Stimulated activated memory B cell treated with anti-CD40 and anti-IgM and Interleukin-4, amounts not matched to agents 10 μg/mL and 1 μg/mL and 100 μg/mL, for 72 hours (primary cell): ENCODE data around the gene MSANTD1.
A peak's percentile ranks its signal among the peaks of the same experiment; 100 is the strongest.

ENCODE experiments used
- ATAC-seq: fragments of 150-1000 bp; cut with Tn5 transposase; 2 replicates; pipeline ENCODE4 v1.10.0; 2021
- H3K27ac Mint-ChIP-seq: one replicate; pipeline ENCODE4 v1.8.0; 2022; ENCODE audit warnings: mild to moderate bottlenecking, mixed read lengths
- H3K27me3 Mint-ChIP-seq: one replicate; pipeline ENCODE4 v1.8.0; 2022; ENCODE audit warnings: mixed read lengths
- H3K36me3 Mint-ChIP-seq: one replicate; pipeline ENCODE4 v1.8.0; 2022; ENCODE audit warnings: mixed read lengths
- H3K4me1 Mint-ChIP-seq: one replicate; pipeline ENCODE4 v1.8.0; 2022; ENCODE audit warnings: mixed read lengths
- H3K4me3 Mint-ChIP-seq: one replicate; pipeline ENCODE4 v1.8.0; 2022; ENCODE audit warnings: mild to moderate bottlenecking, moderate library complexity, mixed read lengths
- H3K9me3 Mint-ChIP-seq: one replicate; pipeline ENCODE4 v1.8.0; 2022; ENCODE audit warnings: mixed read lengths

MSANTD1 gene

DNA sequence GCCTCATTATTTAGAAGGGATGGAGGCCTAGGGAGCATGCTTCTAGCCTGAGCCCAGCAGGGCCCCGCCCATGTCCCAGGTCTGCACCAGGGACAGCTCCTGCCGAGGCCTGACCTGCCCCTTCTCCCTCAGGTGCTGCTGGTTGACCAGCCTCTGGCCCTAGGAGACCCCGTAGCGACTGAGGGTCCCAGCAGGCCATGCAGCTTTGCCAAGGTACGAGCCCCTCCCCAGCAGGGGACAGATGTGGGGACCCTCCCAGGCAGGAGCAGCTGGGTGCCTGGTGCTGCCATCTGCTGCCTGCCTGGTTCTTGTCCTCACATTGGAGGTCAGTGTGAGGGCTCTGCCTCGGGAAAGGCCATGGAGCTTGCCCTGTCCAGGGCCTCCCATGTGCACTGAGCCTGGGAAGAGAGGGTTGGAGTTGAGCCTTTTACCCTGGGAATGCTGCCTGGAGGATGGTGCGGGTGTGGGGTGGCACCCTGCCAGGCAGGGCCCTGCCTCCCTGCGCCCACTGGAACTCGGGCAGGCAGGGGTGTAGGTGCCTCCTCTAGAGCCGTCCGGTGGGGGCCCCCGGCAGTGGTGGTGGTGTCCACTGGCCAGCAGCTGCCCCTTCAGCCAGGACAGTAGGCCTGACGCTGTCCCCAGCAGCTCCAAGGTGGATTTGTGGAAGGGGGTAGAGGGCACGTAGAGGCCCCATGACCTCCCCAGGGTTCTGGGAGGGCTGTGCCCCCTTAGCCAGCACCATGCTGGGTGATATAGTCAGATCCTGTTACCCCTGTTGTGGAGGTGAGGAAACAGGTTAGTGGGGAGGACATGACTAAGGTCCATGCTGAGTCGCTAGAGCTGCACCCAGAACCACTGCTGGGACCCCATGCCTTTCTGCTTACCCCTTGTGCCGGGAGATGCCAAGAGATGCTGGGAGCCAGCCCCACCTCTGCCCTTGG lies 2.2 kb upstream of the MSANTD1 start:
- Mint-ChIP-seq H3K9me3 (no peaks in the 10 kb centered on the region), H3K27ac (peak overlapping the region; percentile 46), H3K4me1 (peaks cover 26% of the 10 kb centered on the region), H3K36me3 (peaks cover 20% of the 10 kb centered on the region), H3K27me3 (no peaks in the 10 kb centered on the region), H3K4me3 (no peak overlapping the region)
- ATAC-seq: no peak

DNA sequence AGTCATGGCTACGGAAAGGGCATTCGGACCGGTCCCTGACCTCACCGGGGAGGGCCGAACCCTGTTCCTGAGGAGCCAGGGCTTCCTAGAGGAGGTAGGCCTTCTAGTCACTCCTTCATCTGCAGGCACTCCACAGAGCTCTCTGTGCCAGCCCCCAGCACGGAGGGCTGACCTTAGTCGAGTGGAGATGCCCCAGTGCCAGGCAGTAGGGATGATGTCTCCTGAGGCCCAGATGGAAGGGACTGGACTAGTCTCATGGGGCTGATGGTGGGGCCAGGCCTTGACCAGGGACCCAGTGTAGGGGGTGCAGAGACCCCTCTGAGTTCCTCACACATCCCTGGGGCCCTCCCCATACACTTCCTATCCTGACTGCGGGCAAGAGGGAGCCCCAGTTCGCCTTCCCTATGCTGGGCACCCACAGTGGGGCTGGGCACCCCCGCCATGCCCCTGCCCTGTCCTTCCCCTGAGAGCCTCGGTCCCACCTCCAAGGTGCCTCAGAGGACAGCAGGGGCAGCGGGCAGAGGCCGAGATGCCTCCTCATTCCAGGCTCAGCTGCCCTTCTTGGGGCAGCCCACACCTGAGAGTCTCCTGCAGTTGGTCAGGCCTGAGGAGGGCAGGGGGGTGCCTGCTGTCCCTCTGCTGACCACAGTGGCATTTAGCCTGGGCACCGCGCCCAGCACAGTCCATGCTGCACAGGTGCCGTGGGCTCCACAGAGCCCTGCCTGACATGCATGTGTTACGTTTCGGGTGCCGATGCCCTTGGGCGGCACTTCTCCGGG lies 1.4 kb upstream of the MSANTD1 start:
- Mint-ChIP-seq H3K4me3 (no peak overlapping the region), H3K27me3 (no peaks in the 10 kb centered on the region), H3K36me3 (peaks cover 11% of the 10 kb centered on the region), H3K4me1 (peaks cover 26% of the 10 kb centered on the region), H3K9me3 (no peaks in the 10 kb centered on the region), H3K27ac (no peak overlapping the region)
- ATAC-seq: no peak

DNA sequence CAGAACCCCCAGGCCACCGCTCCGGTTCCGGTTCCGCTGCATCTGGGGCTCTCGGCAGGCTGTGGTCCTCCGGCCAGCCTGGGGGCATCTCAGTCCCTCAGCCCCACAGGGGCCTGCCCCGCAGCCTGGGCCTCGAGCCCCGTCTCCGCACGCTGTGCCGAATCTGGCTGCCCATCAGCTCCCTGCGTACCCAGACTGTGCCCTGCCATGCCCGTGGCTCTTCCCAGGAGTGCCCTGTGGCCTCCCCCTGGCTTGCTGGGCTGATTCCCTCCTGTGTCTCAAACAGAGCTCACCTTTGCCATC lies 830 bp upstream of the MSANTD1 start:
- no peak overlapping the region for H3K4me3 Mint-ChIP-seq
- H3K27ac Mint-ChIP-seq: no peak overlapping the region

DNA sequence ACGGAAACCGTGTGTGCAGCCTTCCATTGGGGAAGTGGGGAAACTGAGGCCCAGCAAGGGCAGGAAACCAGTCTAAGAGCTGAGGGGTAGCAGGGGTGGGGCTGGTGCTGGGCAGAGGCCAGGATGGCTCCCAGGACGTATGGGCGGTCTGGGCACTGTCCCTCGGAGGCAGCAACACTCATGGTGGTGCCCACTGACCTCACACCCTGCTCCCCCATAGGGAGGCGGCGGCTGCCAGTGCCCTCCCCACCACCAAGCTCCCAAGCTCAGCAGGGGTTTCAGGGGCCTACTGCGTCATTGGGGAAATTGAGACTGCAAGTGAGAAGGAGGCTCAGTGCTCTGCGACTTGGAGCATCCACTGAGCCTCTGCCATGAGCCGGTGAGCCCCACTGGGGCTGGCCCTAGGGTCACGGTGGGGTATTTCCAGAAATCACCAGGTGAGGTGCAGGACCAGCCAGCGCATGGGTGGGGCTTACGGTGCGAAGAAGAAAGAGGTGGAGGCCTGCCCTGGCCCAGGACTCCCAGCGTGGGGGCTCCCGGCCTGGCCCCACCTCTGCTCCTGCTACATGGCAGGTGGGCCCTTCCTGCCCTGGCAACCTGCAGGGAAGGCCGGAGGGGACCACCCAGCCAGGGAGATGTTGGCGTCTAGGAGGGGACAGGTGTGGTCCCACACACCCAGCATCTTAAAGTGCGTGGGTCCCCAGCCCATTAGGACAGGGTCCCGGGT lies 915 bp downstream of the MSANTD1 start:
- H3K27me3 Mint-ChIP-seq: no peaks in the 10 kb centered on the region
- H3K36me3 Mint-ChIP-seq: peaks cover 20% of the 10 kb centered on the region
- peaks cover 14% of the 10 kb centered on the region for H3K4me1 Mint-ChIP-seq
- no peak for ATAC-seq
- H3K27ac Mint-ChIP-seq: no peak overlapping the region
- no peaks in the 10 kb centered on the region for H3K9me3 Mint-ChIP-seq
- no peak overlapping the region for H3K4me3 Mint-ChIP-seq

More for the DNA sequence above, 830 bp upstream of the MSANTD1 start:
- Mint-ChIP-seq H3K36me3 (peaks cover 9% of the 10 kb centered on the region), H3K9me3 (no peaks in the 10 kb centered on the region), H3K27me3 (no peaks in the 10 kb centered on the region), H3K4me1 (peaks cover 21% of the 10 kb centered on the region)
- no peak for ATAC-seq

DNA sequence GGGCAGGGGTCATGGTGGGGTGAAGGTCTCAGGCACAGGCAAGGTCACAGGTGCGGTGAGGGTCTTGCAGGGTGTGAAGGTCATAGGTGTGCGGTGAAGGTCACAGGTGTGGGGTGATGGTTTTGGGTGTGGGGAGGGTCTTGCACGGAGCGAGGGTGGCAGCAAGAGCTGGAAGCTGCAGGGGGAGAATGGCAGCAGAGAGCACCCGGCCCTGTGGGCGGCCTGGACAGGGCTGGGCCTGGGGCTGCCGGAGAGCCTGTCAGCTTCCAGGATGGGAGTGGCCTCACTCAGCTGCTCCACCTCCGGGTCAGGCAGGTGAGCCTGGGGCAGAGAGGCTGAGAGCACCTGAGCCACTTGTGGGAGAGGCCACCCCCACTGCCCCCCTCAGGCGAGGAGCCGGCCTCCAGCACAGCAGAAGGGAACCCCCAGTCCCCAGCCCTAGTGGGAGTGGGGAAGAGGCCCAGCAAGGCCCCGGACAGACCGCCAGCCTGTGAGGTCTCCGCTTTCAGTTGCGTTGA lies 1.5 kb downstream of the MSANTD1 start:
- H3K9me3 Mint-ChIP-seq: no peaks in the 10 kb centered on the region
- H3K36me3 Mint-ChIP-seq: peaks cover 26% of the 10 kb centered on the region
- peaks cover 8% of the 10 kb centered on the region for H3K4me1 Mint-ChIP-seq
- no peaks in the 10 kb centered on the region for H3K27me3 Mint-ChIP-seq
- no peak overlapping the region for H3K27ac Mint-ChIP-seq
- no peak for ATAC-seq
- H3K4me3 Mint-ChIP-seq: no peak overlapping the region

DNA sequence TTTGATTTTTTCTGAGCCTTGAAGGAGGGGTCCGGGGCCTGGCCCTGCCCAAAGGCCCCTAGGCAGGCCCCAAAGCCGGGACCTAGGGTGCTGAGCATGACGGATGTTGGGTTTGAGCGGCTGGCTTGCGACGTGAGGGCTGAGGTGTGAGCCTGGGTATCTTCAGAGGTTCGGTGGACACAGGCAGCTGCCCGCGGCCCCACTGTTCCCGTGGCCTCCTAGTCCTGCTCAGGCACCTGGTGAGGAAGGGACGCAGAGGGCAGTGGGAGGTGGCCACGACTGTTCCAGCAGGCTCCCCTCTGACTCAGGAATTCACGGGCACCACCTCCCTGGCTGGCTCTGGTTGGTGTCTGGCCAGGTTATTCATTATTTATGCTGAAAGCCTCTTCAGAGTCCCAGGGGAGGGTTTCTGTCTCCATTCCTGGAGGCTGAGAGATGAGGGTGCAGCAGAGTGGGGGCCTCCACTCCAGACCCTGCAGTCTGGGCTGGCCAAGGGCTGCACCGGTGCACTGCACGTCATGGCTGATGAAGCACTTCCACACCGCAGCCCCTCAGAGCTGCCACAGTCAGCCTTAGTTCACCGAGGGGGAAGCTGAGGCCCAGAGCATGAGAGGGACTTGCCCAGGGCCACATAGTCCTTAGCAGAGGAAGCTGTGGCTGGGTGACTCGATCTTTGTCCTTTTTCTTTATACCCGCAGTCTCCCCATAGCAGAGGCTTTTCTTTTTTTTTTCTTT lies 2.2 kb downstream of the MSANTD1 start:
- no peak for ATAC-seq
- H3K9me3 Mint-ChIP-seq: no peaks in the 10 kb centered on the region
- H3K27ac Mint-ChIP-seq: no peak overlapping the region
- H3K4me1 Mint-ChIP-seq: peaks cover 3% of the 10 kb centered on the region
- no peaks in the 10 kb centered on the region for H3K27me3 Mint-ChIP-seq
- peaks cover 29% of the 10 kb centered on the region for H3K36me3 Mint-ChIP-seq
- no peak overlapping the region for H3K4me3 Mint-ChIP-seq

DNA sequence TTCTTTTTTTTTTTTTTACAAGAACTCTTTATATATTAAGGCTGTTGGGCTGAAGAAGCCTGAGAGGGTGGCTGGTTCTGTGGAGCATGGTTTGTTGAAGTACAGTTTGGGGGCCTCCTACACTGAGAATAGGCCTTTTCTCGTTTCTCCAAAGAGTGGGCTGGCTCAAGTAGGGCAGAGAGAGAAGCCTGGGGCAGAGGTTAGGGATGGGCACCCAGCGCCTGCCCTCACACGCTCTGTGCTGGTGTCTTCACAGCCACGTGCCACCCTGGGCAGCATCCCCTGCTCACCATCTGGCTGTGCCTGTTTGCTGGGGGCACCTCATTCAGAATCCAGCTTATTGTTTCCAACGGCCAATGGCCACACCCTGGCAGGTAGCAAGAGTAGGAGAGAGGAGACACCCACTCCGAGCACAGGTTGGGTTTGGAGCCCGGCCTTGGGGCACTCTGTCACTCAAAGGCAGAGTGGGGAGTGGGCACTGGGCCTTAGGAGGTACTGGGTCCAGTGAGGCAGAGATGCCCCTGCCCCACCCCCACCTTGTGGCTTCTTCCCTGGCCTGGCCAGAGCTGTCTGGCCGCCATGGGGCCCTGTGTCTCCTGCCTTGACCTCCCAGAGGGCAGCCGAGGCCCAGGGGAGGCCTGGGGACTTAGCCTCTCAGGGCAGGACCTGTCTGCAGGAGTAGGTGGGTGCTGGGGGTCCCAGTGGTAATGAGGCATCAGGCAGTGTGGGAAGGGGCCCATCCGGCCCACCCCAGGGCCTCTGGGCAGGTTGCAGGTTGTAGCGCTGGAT lies 2.9 kb downstream of the MSANTD1 start:
- H3K4me1 Mint-ChIP-seq: peaks cover 7% of the 10 kb centered on the region
- H3K4me3 Mint-ChIP-seq: no peak overlapping the region
- no peak for ATAC-seq
- peaks cover 31% of the 10 kb centered on the region for H3K36me3 Mint-ChIP-seq
- no peaks in the 10 kb centered on the region for H3K27me3 Mint-ChIP-seq
- no peak overlapping the region for H3K27ac Mint-ChIP-seq
- no peaks in the 10 kb centered on the region for H3K9me3 Mint-ChIP-seq

DNA sequence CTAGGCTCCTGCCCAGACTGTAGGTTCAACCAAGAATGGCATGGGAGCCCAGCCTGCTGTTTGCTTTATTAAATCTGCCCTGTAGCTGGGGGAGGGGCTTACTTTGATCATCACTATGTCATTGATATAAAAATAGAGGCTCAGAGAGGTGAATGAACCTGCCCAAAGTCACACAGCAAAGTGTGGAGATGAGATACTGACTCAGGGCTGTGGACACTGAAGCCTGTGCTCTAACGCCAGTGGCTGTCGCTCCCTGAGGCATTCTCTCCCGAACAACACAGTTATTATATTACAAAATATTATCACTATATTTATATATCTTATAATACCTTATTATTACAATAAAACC lies 3.5 kb downstream of the MSANTD1 start:
- Mint-ChIP-seq H3K4me1 (peaks cover 13% of the 10 kb centered on the region), H3K27me3 (no peaks in the 10 kb centered on the region), H3K4me3 (no peak overlapping the region), H3K9me3 (no peaks in the 10 kb centered on the region), H3K36me3 (peaks cover 31% of the 10 kb centered on the region), H3K27ac (no peak overlapping the region)
- no peak for ATAC-seq

DNA sequence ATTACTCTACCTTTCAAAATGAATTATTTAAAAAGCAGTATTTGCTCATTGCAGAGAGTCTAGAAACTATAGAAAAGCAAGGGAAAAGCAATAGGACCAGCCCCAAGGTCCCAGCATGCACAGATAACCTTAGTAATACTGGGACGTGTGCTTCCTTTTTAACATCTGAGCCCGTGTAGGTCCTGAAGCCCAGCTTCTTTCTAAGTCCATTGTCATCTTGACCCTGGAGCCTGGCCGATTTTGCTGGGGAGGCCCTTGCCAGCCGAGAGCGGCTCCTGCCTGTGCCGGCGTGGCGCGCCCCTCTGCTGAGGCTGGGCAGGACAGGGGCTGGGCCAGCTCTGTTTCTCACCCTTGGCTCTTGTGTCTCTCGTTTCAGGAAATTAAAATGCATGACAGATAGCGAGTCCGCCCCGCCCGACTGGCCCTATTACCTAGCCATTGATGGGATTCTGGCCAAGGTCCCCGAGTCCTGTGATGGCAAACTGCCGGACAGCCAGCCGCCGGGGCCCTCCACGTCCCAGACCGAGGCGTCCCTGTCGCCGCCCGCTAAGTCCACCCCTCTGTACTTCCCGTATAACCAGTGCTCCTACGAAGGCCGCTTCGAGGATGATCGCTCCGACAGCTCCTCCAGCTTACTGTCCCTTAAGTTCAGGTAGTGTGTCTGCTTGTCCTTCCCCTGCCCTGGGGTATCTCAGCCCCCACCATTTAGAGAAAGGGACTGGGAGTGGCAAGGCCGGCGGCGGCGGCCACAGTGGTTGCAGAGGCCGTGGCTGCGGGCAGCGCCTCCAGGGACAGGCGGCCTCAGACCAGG lies 4.1 kb downstream of the MSANTD1 start:
- no peaks in the 10 kb centered on the region for H3K27me3 Mint-ChIP-seq
- no peak overlapping the region for H3K27ac Mint-ChIP-seq
- H3K36me3 Mint-ChIP-seq: peaks cover 31% of the 10 kb centered on the region
- no peaks in the 10 kb centered on the region for H3K9me3 Mint-ChIP-seq
- ATAC-seq: no peak
- H3K4me3 Mint-ChIP-seq: no peak overlapping the region
- peaks cover 19% of the 10 kb centered on the region for H3K4me1 Mint-ChIP-seq

DNA sequence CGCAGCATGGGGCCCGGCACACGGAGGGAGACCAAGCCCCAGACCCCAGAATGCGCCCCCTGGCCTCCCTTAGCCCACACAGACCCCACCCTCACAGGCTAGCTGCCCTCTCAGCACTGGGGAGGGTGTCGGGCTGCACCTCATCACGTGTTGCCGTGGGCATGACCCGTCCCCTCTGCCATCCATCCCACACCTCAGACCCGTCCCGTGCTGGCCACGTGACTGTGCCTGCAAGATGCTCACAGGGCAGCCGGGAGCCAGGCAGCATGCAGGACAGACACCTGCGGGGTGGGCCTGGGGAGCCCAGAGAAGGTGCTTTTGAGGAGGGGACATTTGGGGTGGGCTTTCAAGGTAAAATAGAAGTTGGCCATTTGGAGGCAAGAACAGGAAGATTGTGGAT lies 4.8 kb downstream of the MSANTD1 start:
- no peaks in the 10 kb centered on the region for H3K27me3 Mint-ChIP-seq
- no peak for ATAC-seq
- H3K9me3 Mint-ChIP-seq: no peaks in the 10 kb centered on the region
- no peak overlapping the region for H3K4me3 Mint-ChIP-seq
- H3K4me1 Mint-ChIP-seq: peaks cover 24% of the 10 kb centered on the region
- H3K27ac Mint-ChIP-seq: no peak overlapping the region
- peaks cover 31% of the 10 kb centered on the region for H3K36me3 Mint-ChIP-seq

DNA sequence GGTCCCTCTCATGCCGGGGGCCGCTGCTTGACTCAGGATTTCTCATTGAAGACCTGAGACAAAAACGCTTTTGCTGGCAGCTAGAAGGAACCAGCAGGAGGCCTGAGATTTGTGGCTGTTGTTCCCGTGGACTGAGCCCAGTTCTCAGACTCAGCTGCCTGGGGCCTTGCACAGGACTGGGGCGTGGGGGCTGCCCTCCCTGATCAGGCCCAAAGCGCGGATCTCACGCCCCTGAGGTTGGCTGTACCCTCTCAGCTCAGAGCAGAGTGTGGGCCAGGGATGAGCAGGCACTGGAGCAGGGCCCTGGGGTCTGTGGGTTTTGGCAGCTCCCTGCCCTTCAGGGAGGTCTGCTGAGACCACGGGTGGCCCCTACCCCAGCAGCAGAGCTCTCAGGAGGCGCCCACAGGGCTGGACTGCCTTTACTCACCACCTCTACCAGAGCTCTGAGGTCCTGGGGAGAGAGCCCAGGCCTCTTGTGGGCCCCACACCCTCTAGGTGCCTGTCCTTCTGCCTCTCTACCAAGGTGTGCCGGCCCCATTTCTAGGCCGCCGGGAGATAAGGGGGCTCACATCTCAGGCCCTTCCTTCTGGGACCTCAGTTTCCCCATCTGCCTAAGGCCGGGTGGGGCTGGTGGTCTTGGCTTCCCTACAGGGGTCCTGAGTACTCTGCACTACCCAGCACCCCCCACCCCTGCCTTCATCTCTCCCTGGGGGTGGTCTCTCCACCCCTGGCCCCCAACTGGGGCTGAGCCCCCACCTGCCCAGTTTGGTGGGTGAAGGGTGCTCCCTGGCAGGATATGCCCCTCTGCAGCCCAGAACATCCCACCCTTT lies 5.6 kb downstream of the MSANTD1 start:
- peaks cover 24% of the 10 kb centered on the region for H3K4me1 Mint-ChIP-seq
- no peak overlapping the region for H3K27ac Mint-ChIP-seq
- ATAC-seq: no peak
- peaks cover 31% of the 10 kb centered on the region for H3K36me3 Mint-ChIP-seq
- no peaks in the 10 kb centered on the region for H3K27me3 Mint-ChIP-seq
- no peak overlapping the region for H3K4me3 Mint-ChIP-seq
- no peaks in the 10 kb centered on the region for H3K9me3 Mint-ChIP-seq

DNA sequence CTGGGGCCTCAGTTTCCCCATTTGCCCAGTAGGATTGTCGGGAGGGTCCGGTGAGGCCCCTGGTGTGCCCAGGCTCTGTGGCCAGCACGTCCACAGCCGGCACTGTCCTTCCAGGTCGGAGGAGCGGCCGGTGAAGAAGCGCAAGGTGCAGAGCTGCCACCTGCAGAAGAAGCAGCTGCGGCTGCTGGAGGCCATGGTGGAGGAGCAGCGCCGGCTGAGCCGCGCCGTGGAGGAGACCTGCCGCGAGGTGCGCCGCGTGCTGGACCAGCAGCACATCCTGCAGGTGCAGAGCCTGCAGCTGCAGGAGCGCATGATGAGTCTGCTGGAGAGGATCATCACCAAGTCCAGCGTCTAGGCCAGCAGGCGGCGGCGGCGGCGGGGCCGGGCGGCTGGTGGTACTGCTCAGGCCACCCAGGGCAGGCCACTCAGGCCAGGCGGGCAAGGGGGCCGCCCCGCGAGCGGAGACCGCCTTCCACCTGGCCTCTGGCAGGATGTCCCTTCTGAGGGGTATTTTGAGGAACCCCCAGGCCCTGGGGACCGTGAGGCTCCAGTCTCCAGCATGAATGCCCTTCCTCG lies 6.7 kb downstream of the MSANTD1 start:
- Mint-ChIP-seq H3K9me3 (no peaks in the 10 kb centered on the region), H3K27me3 (no peaks in the 10 kb centered on the region), H3K27ac (no peak overlapping the region), H3K36me3 (peaks cover 27% of the 10 kb centered on the region), H3K4me3 (no peak overlapping the region), H3K4me1 (peaks cover 24% of the 10 kb centered on the region)
- ATAC-seq: no peak
